K562 (cell line): Measurements from ENCODE around the gene ACOT7. TPM values are rescaled to one million over a fixed set of nuclear protein-coding genes. Genes with fewer than 3 reads are reported as not detected.

Source experiments
- ATAC-seq: fragments of 200-7000 bp; cut with Tn5 transposase; 3 replicates; pipeline ENCODE4 v1.9.1; 2020; ENCODE audit warnings: moderate library complexity
- BruUV-seq: library from RNA; stranded (reverse); fragments of 400-500 nt; replicated peaks from 2 replicates; lab custom pipeline; 2021; lab: Mats Ljungman, UMichigan
- CTCF ChIA-PET: fragments of 300-600 bp; formaldehyde crosslinking; extraction: SDS; loops from one replicate; lab custom pipeline; 2021; ENCODE audit warnings: low intra/inter-chr PET ratio; lab: Yijun Ruan, JAX
- POLR2A ChIA-PET: fragments of 300-600, 350-650 bp; sonication (Branson Sonifier 250); formaldehyde crosslinking; extraction: SDS; loops from one replicate; lab custom pipeline; 2021; ENCODE audit warnings: antibody characterized with exemption, inconsistent platforms; lab: Yijun Ruan, JAX
- DNase-seq, 4 experiments: peaks; one replicate each; pipeline versions ENCODE4 v3.0.0 to v3.0.0-alpha.2; 2011 to 2018; ENCODE audit warnings: low spot score in 3 of 4, mixed read lengths in 3 of 4; ENCODE audit errors: extremely low read depth in 1 of 4
- FAIRE-seq: peaks from 2 replicates; lab custom pipeline; 2011; peaks lifted over from hg19 to GRCh38; lab: Jason Lieb, UNC
- H2AFZ ChIP-seq: 2 replicates; pipeline ENCODE4 v1.6.0; 2011; ENCODE audit warnings: low read depth, low read length, control low read depth, inconsistent platforms
- H3K27ac ChIP-seq: fragments of 200-600 bp; 3 replicates; pipeline ENCODE4 v1.8.0; 2011; ENCODE audit warnings: low read depth, mild to moderate bottlenecking, control low read depth, inconsistent platforms, low read length, moderate library complexity, mixed read lengths; ENCODE audit errors: extremely low read depth
- H3K27me3 ChIP-seq, 2 experiments: fragments of 300-600 bp in 1 of 2; 2 replicates in 1 of 2; 3 replicates in 1 of 2; pipeline versions ENCODE4 v1.6.0 to v1.8.0; 2011; ENCODE audit warnings: inconsistent platforms in 2 of 2, low read length in 2 of 2, mild to moderate bottlenecking in 1 of 2, mixed read lengths in 1 of 2, moderate library complexity in 1 of 2; ENCODE audit not compliant: control insufficient read depth in 2 of 2, insufficient read depth in 2 of 2
- H3K36me3 ChIP-seq: fragments of 300-600 bp; 3 replicates; pipeline ENCODE4 v1.8.0; 2011; ENCODE audit warnings: mild to moderate bottlenecking, low read length, inconsistent platforms; ENCODE audit not compliant: control insufficient read depth, insufficient read depth
- H3K4me1 ChIP-seq, 2 experiments: fragments of 200-600 bp in 1 of 2; replicated peaks in 1 of 2; 2 replicates in 1 of 2; 3 replicates in 1 of 2; pipeline versions ENCODE4 v1.5.1 to v1.8.0; 2011; ENCODE audit warnings: inconsistent platforms in 2 of 2, low read length in 2 of 2, mild to moderate bottlenecking in 1 of 2, mixed read lengths in 1 of 2, moderate library complexity in 1 of 2; ENCODE audit not compliant: control insufficient read depth in 2 of 2, insufficient read depth in 2 of 2
- H3K4me2 ChIP-seq: 2 replicates; pipeline ENCODE4 v1.6.1; 2011; ENCODE audit warnings: low read length, control low read depth, inconsistent platforms, mixed read lengths; ENCODE audit not compliant: insufficient read depth
- H3K4me3 ChIP-seq: fragments of 200-600 bp; sonication (generic), shearing (Covaris generic); 2 replicates; pipeline ENCODE4 v1.5.1; 2016; ENCODE audit warnings: control low read depth, inconsistent platforms
- H3K79me2 ChIP-seq: fragments of 200-600 bp; 3 replicates; pipeline ENCODE4 v1.8.0; 2011; ENCODE audit warnings: low read length, inconsistent platforms; ENCODE audit not compliant: control insufficient read depth, insufficient read depth
- H3K9ac ChIP-seq, 2 experiments: 2 replicates each; pipeline versions ENCODE4 v1.6.0 to v1.6.1; 2011; ENCODE audit warnings: low read depth in 2 of 2, low read length in 2 of 2, control low read depth in 1 of 2, inconsistent platforms in 1 of 2, mild to moderate bottlenecking in 1 of 2, mixed read lengths in 1 of 2; ENCODE audit not compliant: insufficient read depth in 1 of 2
- H3K9me1 ChIP-seq: one replicate; pipeline ENCODE4 v1.6.0; 2011; ENCODE audit warnings: inconsistent platforms, mild to moderate bottlenecking, low read length, moderate library complexity; ENCODE audit not compliant: control insufficient read depth, insufficient read depth
- H3K9me3 ChIP-seq: replicated peaks from 2 replicates; pipeline ENCODE4 v1.5.1; 2011; ENCODE audit warnings: low read depth, low read length, inconsistent platforms; ENCODE audit not compliant: control insufficient read depth, insufficient read depth
- H4K20me1 ChIP-seq: replicated peaks from 2 replicates; pipeline ENCODE4 v1.6.1; 2011; ENCODE audit warnings: low read length, inconsistent platforms, mixed read lengths; ENCODE audit not compliant: control insufficient read depth, insufficient read depth
- EGR1 ChIP-seq: fragments of 450-650 bp; conservative IDR thresholded peaks from 2 replicates; pipeline ENCODE4 v1.6.1; 2017; ENCODE audit warnings: mild to moderate bottlenecking
- GTF2F1 ChIP-seq: IDR thresholded peaks from 2 replicates; pipeline ENCODE4 v1.6.1; 2011; ENCODE audit warnings: low read depth, low read length, improper control_type of control experiment
- KHSRP ChIP-seq: fragments of 450-650 bp; IDR thresholded peaks from 2 replicates; pipeline ENCODE4 v1.6.1; 2017
- MAZ ChIP-seq, 2 experiments: fragments of 450-650 bp in 1 of 2; sonication (generic) in 1 of 2; formaldehyde crosslinking; IDR thresholded peaks in 1 of 2; conservative IDR thresholded peaks in 1 of 2; 2 replicates each; pipeline versions ENCODE4 v1.4.0 to v1.5.0; 2020; ENCODE audit warnings: mild to moderate bottlenecking in 1 of 2, missing genetic modification reagents in 1 of 2
- NR3C1 ChIP-seq: sonication (generic); formaldehyde crosslinking; IDR thresholded peaks from 2 replicates; pipeline ENCODE4 v1.8.1; 2022; ENCODE audit warnings: missing genetic modification reagents
- PRMT5 ChIP-seq: sonication (generic); formaldehyde crosslinking; IDR thresholded peaks from 2 replicates; pipeline ENCODE4 v1.5.0; 2020; ENCODE audit warnings: missing genetic modification reagents
- RBM25 ChIP-seq: fragments of 200-400 bp; formaldehyde crosslinking; IDR thresholded peaks from 2 replicates; pipeline ENCODE4 v1.6.1; 2018; ENCODE audit warnings: low read length, low read depth, moderate library complexity; ENCODE audit not compliant: severe bottlenecking
- RFX5 ChIP-seq: IDR thresholded peaks from 2 replicates; pipeline ENCODE4 v1.6.1; 2011; ENCODE audit warnings: low read depth, mild to moderate bottlenecking, improper control_type of control experiment, low read length
- ZNF23 ChIP-seq: fragments of 250-450 bp; sonication (Bioruptor Pico); IDR thresholded peaks from 2 replicates; pipeline ENCODE4 v1.4.0; 2020; ENCODE audit warnings: mild to moderate bottlenecking
- WGBS: fragments of 100-300 bp; shearing (Covaris generic); methylation state at CpG from one replicate; pipeline ENCODE4 v1.1.6; 2016; ENCODE audit warnings: low coverage, mixed read lengths; ENCODE audit not compliant: insufficient coverage; ENCODE audit errors: missing lambda C conversion rate; 5-methylcytosine and 5-hydroxymethylcytosine counted together
- in situ Hi-C: fragments of 300-500 bp; cut with MboI; formaldehyde crosslinking; loops from 4 replicates; pipeline ENCODE4 v1.15.0; 2018; ENCODE audit warnings: inconsistent platforms, mixed read lengths
- intact Hi-C: fragments of 100-400 bp; cut with micrococcal nuclease; formaldehyde crosslinking; loops from 2 replicates; pipeline ENCODE4 v1.14.2; 2022
- polyA plus RNA-seq, 8 experiments: library from polyadenylated mRNA; depleted of rRNA in 4 of 8; stranded (reverse) in 5 of 8; unstranded in 3 of 8; fragments of >200 nt; fragmentation: Nextera tagmentation in 2 of 8; fragmentation: Illumina TruSeq in 1 of 8; extraction: Ambion mirVana in 2 of 8; extraction: Trizol in 1 of 8; gene quantifications; 2 replicates each; pipeline versions ENCODE4 v1.2.1 to v1.2.3, GENCODE V29; 2011 to 2014; ENCODE audit warnings: inconsistent platforms in 1 of 8, missing spikeins in 1 of 8
- total RNA-seq, 7 experiments: library from RNA; depleted of rRNA in 6 of 7; stranded (reverse); fragments of >200 nt in 6 of 7; fragmentation: Illumina TruSeq in 2 of 7; extraction: Trizol in 2 of 7; gene quantifications; 2 replicates each; pipeline versions ENCODE4 v1.2.1 to v1.2.3, GENCODE V29; 2011 to 2021; ENCODE audit warnings: low replicate concordance in 1 of 7
- TF ChIP-seq, protein P1 (sequence below): conservative IDR thresholded peaks from 2 replicates; pipeline ENCODE4 v1.6.1; 2011; ENCODE audit warnings: low read depth, mild to moderate bottlenecking, low read length; ENCODE audit not compliant: control insufficient read depth

ACOT7 gene
- total and polyA plus RNA-seq, 9 of the 15 experiments (the other 6 are each of a cell fraction or from before 2014, with no cell fraction given): 7.0 to 92.6 (median 37.2) TPM

DNA sequence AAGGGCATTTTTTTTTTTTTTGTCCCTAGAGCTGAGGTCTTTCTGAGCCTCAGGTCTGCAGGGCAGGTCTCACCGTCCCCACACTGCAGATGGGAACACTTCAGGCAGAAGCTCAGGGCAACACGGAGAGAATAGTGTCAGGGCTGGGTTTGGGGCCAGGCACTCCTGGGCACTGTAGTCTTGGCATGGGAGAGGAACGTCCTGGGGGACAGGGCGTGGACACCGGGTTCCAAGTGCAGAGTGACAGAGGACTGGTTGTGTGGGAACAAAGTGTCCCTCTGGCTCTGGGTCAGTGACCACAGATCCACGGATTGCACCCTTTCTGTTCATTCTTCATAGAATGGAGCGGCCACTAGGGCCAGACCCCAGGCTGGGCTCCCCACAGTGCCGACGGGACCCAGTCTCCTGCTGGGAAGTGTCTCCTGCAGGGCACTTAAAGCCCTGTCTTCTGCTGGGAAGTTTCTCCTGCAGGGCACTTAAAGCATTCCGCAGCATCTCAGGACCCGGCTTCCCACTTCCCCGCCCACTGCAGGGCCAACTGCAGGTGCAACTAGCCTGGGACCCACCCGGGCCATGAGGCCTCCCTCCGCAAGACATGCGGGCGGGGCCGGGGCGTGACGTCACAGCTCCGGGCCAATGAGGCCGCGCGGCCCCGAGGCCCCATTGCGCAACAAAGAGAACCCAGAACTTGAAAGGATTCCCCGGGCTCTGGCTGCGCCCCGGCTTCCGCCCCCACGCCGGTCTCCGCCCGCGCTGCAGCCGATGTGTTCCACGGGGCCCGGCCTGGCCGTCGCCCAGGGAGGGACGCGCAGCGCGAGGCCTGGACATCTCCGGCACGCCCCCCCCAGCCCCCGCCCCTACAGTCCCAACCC is 133.8 kb downstream of the ACOT7 start (continued):
- TF ChIP-seq GTF2F1: no peak
- peak; percentile 32 to 76 for TF ChIP-seq MAZ (CRISPR knock-in tag; conservative IDR thresholded peaks at IDR 0.05 in 1 of 2, IDR thresholded peaks at IDR 0.05 in 1 of 2)
- no peak for TF ChIP-seq NR3C1 (CRISPR knock-in tag)
- no peak for TF ChIP-seq RBM25
- TF ChIP-seq, protein P1, sequence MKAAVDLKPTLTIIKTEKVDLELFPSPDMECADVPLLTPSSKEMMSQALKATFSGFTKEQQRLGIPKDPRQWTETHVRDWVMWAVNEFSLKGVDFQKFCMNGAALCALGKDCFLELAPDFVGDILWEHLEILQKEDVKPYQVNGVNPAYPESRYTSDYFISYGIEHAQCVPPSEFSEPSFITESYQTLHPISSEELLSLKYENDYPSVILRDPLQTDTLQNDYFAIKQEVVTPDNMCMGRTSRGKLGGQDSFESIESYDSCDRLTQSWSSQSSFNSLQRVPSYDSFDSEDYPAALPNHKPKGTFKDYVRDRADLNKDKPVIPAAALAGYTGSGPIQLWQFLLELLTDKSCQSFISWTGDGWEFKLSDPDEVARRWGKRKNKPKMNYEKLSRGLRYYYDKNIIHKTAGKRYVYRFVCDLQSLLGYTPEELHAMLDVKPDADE: no peak

- H3K36me3 ChIP-seq: no peaks in the 10 kb centered on the region
- H3K4me1 ChIP-seq: peaks cover 0 to 60% of the 10 kb centered on the region in 2 experiments; a peak in 3 of 5 replicates
- H3K9me3 ChIP-seq: no peaks in the 10 kb centered on the region
- H4K20me1 ChIP-seq: peaks cover 26% of the 10 kb centered on the region
- no peak overlapping the region for H2AFZ ChIP-seq
- TF ChIP-seq KHSRP: no peak
- TF ChIP-seq RFX5: no peak
- TF ChIP-seq PRMT5 (CRISPR knock-in tag): no peak
- TF ChIP-seq ZNF23 (CRISPR knock-in tag): no peak
- TF ChIP-seq EGR1: no peak
- POLR2A ChIA-PET: interaction anchor here (0.8 kb wide), 1 partner anchor 82 kb away, joined by 3 read pairs; no protein-coding TSS in a partner anchor
- H3K79me2 ChIP-seq: no peaks in the 10 kb centered on the region
- in situ Hi-C loops: loop anchor here (25.0 kb wide), 1 partner anchor 954 kb away; no protein-coding TSS in a partner anchor
- intact Hi-C loops: no loop called here
- H3K27ac ChIP-seq: no peak overlapping the region
- no peak overlapping the region for H3K4me2 ChIP-seq
- ATAC-seq (no peak), FAIRE-seq (peak; percentile 32), DNase-seq (peak in 1 of 4 experiments; percentile 41)
- peaks cover 3% of the 10 kb centered on the region for H3K9me1 ChIP-seq
- 17% methylated on average over 10 of the region's 10 CpGs for WGBS
- peaks cover 8 to 28% of the 10 kb centered on the region in 2 experiments; a peak in 4 of 5 replicates for H3K27me3 ChIP-seq
- CTCF ChIA-PET: no interaction called here
- no peak overlapping the region for H3K4me3 ChIP-seq
- H3K9ac ChIP-seq: no peak overlapping the region
- no TSS peak for BruUV-seq
Measured at GRCh38 chr1:6258675-6259074, 134.9 kb downstream of the ACOT7 start.
